GM12864 (cell line): ENCODE results near the gene PLSCR2.
A peak's percentile ranks its signal among the peaks of the same experiment; 100 is the strongest.

ENCODE experiments used
- DNase-seq: peaks from one replicate; pipeline ENCODE4 v3.0.0-alpha.2; 2011; ENCODE audit warnings: low read depth
- H3K4me3 ChIP-seq: 2 replicates; pipeline ENCODE4 v1.5.1; 2011; ENCODE audit warnings: mild to moderate bottlenecking, low read depth, low read length, control low read depth
- TF ChIP-seq, protein P1 (sequence below): IDR thresholded peaks from 2 replicates; pipeline ENCODE4 v1.5.1; 2011; ENCODE audit warnings: low read depth, mild to moderate bottlenecking, moderate library complexity, low read length, control low read depth, inconsistent platforms; ENCODE audit errors: missing control alignments

The PLSCR2 gene, protein sequence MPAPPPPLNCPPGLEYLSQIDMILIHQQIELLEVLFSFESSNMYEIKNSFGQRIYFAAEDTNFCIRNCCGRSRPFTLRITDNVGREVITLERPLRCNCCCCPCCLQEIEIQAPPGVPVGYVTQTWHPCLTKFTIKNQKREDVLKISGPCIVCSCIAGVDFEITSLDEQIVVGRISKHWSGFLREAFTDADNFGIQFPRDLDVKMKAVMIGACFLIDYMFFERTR

DNA sequence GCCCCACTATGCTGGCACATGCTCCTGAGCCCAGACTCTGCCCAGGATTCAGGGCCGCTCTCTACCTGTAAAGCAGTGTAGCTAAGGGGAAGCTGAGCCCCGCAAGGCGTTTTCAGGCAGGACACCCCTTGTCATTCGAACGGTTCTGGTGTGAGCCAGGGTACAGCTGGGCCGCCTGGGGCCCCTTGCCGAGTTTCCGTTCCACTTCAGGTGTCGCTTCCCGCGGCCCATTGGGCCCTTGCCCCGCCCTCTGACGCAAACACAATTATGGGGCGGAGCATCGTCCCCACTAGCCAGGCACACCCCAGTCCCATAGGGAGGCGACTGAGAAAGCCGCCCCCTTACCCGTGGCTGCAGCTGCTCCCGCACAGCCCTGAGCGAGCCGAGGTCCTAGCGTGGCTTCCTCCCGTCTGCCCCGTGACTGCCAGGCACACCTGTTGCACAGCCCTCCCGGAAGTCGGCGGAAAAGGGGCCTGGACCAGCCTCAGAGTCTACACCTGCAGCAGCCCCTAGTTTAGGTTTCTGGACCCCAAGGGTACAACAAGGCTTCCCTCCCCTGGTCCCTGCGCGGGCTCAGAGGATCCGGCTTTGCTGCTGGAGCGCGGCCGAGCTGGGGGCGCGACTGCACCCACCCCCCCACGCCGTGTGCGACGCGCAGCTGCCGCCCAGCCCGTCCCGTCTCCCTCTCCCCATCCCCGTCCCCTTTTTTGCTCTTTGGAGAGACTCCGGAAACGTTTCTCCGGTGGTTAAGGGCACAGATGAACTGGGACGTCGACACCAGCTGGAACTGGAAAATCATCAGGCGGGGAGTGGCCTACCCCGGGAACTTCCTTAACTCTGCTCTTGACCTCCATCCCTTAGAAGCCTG, at the start of gene PLSCR2:
Gene PLSCR2 (minus strand): TSS at position 412 of the 868 bp plus-strand sequence. CDS start 9,657 bp downstream, outside the sequence.
- peak; percentile 29 for DNase-seq
- TF ChIP-seq, protein P1, sequence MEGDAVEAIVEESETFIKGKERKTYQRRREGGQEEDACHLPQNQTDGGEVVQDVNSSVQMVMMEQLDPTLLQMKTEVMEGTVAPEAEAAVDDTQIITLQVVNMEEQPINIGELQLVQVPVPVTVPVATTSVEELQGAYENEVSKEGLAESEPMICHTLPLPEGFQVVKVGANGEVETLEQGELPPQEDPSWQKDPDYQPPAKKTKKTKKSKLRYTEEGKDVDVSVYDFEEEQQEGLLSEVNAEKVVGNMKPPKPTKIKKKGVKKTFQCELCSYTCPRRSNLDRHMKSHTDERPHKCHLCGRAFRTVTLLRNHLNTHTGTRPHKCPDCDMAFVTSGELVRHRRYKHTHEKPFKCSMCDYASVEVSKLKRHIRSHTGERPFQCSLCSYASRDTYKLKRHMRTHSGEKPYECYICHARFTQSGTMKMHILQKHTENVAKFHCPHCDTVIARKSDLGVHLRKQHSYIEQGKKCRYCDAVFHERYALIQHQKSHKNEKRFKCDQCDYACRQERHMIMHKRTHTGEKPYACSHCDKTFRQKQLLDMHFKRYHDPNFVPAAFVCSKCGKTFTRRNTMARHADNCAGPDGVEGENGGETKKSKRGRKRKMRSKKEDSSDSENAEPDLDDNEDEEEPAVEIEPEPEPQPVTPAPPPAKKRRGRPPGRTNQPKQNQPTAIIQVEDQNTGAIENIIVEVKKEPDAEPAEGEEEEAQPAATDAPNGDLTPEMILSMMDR = no peak
- peak within 1 kb of the TSS; percentile 68 for H3K4me3 ChIP-seq

DNA sequence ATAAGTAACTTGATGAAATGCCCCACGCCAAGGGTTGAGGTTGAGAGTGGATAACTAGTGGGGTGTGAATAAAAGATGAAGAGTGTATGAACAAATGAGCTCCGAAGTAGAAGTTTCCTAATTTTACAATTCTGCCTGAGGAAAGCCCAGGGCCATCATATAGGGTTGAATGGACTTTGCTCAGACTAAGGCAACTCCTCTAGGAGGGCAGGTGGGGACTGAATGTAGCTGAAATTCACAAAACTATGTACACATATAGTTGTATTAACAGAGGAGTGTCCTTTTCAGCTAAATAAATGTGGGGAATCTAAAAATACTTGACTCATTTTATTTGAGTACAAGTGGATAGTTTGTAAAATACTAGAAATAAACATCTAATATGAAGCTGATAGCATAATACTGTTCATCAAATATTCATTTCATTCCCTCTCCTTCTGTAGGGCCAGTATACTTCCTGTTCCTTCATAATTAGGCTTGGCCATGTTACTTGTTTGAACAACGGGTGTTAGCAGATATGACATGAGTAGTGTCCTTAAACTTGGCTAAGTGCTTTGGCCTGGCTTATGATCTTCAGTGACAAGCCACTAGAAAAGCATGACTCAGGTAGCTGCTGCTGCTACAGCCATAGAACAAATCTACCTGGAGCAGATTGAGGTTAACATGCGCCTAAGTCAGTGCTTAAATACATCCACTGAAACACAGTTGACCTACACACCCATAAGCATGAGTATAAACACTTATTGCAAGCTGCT, 48.5 kb upstream of the PLSCR2 start:
- no peak overlapping the region for H3K4me3 ChIP-seq
- TF ChIP-seq, protein P1 = no peak
- DNase-seq = no peak

DNA sequence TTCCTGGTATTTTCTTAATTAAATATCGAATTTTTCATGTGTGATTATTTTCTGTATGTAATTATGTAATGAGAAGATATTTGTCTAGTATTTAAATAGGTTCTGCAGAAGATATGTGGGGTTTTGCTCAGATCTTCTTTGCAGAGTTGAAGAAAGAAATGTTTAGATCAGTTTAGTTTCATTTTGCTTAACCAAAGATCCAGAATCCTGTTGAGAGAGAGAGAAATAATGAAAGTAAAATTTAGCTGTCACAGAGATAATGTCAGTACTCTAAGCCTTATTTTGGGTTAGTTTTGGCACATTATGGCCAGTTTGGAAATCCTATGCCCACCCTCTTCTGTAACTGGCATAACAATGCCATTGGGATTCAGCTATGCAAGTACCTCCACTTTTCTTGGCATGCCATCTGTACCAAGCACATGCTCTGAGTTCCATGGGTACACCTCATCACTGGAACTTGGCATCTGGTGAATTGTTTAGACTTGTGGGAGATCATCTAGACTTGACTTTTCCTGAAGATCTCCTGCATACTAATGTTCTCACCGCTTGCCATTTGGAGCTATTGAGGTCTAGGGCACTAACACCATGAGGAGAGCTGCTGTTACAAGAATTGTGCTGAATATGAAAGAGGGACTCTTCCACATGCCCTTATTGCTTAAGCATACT, 44.2 kb upstream of the PLSCR2 start:
- no peak for DNase-seq
- H3K4me3 ChIP-seq = no peak overlapping the region
- TF ChIP-seq, protein P1 = no peak

DNA sequence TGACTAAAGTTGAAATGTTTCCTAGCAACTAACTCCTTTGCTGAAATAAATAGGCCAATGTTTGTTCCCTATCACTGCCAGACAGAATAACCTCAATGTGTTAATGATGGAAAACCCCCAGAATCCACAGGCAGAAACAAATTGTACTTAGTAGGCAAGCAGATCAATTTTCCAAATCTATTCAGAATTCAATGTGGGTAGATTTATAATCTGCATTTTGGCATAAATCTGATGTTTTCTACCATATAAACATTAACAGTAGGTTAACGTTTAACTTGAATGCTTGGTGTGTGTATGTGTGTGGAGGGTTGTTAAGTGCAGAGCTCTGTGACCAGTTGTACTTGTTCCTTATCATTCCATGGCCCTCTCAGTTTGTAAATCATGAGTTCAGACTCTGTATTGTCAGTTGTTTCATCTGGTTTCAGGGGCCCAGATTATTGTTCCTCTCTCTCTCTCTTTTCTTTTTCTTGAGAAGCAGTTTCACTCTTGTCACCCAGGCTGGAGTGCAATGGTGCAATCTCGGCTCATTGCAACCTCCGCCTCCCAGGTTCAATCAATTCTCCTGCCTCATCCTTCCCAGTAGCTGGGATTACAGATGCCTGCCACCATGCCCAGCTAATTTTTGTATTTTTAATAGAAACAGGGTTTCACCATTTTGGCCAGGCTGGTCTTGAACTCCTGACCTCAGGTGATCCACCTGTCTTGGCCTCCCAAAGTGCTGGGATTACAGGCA, 42.2 kb upstream of the PLSCR2 start:
- DNase-seq = no peak
- no peak overlapping the region for H3K4me3 ChIP-seq
- TF ChIP-seq, protein P1 = no peak

DNA sequence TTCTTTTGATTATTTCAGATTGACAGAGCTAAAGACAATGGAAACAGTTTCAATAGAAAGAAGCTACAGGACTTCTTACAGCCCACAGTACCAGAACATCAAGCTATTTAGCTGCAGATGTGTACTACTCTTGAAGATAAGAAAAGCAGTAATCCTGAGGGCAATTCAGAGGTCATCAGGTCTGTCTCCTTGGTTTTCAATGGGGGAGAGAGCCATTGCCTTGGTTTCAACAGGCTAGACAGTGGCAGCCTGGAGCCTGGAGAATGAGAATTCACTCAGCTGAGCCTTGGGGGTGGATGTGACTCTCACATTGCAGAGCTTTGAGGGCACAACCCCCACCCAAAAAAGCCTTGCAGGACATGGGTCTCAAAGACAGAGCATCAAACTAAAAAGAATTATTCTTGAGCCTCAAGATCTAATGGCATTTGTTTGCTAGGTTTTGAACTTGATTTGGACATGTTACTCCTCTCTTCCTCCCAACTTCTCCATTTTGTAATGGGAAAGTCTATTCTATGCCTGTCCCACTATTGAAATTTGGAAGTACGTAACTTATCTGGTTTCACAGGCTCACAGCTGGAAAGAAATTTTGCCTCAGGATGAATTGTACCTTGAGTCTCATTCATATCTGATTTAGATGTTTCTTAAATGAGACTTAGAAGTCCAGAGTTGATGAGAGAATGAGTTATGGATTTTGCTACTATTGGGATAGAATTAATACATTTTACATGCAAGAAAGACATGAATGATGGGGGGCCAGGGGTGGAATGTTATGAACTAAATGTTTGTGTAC, 38.2 kb upstream of the PLSCR2 start:
- TF ChIP-seq, protein P1 = no peak
- H3K4me3 ChIP-seq = no peak overlapping the region
- DNase-seq = no peak
